C4-2B (cell line): Measurements from ENCODE around the gene CEACAM18.

Experiments
- ZFX ChIP-seq: fragments of 450-650 bp; IDR thresholded peaks from 2 replicates; pipeline ENCODE4 v1.6.1; 2017
- TF ChIP-seq, protein P1 (sequence below): fragments of 450-650 bp; conservative IDR thresholded peaks from 2 replicates; pipeline ENCODE4 v1.5.1; 2017; ENCODE audit warnings: mild to moderate bottlenecking

- TF ChIP-seq, protein P1, sequence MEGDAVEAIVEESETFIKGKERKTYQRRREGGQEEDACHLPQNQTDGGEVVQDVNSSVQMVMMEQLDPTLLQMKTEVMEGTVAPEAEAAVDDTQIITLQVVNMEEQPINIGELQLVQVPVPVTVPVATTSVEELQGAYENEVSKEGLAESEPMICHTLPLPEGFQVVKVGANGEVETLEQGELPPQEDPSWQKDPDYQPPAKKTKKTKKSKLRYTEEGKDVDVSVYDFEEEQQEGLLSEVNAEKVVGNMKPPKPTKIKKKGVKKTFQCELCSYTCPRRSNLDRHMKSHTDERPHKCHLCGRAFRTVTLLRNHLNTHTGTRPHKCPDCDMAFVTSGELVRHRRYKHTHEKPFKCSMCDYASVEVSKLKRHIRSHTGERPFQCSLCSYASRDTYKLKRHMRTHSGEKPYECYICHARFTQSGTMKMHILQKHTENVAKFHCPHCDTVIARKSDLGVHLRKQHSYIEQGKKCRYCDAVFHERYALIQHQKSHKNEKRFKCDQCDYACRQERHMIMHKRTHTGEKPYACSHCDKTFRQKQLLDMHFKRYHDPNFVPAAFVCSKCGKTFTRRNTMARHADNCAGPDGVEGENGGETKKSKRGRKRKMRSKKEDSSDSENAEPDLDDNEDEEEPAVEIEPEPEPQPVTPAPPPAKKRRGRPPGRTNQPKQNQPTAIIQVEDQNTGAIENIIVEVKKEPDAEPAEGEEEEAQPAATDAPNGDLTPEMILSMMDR, result no peak
- no peak for TF ChIP-seq ZFX
These were observed 38.3 kb upstream of the CEACAM18 start for GRCh38 chr19:51440052-51440451.
